Hematopoietic multipotent progenitor cell treated with erythropoietin and hydrocortisone succinate and interleukin-3 and kit ligand, for 8 days (in vitro differentiated cells): ENCODE data around the gene PNPLA6.

ENCODE experiments used
- DNase-seq: peaks from one replicate; pipeline ENCODE4 v3.0.0-alpha.2; 2015

Gene PNPLA6

DNA sequence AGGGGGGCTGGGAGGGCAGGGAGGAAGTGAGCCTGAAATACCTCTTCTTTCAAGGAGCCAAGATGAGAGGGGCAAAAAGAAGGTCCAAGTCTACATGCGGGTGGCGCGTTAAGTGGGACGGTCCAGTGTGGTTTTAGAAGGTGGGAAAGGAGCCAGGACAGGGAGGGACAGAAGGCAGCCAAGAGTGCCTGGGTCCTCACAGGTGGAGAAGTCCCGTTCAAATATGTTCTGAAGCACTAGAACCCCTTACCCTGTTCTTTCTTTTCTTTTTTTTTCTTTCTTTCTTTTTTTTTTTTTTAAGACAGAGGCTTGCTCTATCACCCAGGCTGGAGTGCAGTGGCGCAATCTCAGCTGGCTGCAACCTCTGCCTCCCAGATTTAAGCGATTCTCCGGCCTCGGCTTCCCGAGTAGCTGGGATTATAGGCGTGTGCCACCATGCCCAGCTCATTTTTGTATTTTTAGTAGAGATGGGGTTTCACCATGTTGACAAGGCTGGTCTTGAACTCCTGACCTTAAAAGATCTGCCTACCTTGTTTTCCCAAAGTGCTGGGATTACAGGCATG is 67.5 kb downstream of the PNPLA6 start:
- no peak for DNase-seq

DNA sequence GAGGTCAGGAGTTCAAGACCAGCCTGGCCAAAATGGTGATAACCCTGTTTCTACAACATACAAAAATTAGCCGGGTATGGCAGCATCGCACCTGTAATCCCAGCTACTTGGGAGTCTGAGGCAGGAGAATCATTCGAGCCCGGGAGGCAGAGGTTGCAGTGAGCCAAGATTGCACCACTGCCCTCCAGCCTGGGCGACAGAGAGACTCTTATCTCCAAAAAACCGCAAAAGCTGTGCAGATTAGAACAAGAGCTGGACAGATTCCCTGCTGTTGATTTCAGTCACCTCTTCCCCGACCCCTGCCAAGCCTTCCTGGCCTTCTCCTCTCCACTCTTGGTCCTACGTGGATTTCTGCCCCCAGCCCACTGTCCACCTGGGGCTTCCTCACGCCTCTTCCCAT is 68.4 kb downstream of the PNPLA6 start:
- DNase-seq: peak; percentile 6

DNA sequence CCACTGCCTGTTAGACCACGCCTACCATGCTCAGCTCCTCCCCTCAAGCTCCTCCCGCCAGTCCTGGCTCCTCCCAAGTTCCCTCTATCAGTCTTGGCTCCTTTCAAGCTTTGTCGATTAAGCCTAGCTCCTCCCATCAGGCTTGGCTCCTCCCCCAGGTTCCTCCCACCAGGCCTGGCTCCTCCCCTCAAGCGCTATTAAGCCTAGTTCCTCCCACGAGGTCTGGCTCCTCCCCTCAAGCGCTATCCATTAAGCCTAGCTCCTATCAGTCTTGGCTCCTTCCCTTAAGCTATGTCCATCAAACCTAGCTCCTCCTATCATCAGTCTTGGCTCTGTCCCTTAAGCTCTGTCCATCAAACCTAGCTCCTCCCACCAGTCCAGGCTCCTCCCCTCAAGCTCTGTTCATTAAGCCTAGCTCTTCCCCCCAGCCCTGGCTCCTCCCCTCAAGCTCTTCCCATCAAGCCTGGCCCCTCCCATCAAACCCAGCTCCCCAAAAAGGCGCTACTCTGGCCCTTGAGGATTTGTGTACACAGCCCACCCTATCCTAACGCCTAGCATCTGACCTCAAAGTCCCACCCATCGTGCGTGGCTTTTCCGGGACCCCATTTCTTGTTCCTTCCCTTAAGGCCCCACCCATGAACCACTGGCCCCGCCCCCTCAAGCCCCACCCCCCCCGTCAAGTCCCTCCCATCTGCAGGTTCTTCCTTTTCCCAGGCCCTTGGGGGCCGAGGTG is 70.1 kb downstream of the PNPLA6 start:
- DNase-seq: peak; percentile 79

DNA sequence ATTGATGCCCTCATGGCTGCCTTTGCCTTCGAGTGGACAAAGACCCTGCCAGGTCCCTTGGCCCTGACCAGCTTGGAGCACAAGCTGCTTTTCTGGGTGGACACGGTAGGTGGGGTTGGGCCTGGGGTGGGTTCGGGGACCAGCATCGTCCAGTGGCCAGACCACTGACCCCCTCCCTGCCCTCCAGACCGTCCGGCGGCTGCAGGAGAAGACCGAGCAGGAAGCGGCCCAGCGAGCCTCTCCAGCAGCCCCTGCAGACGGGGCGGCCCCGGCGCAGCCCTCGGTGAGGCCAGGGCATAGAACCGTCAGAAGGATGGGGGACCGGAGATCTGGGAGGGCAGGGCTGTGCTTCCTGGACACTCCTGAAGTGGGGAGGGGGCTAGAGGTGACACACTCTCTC is 70.8 kb downstream of the PNPLA6 start:
- DNase-seq: no peak

DNA sequence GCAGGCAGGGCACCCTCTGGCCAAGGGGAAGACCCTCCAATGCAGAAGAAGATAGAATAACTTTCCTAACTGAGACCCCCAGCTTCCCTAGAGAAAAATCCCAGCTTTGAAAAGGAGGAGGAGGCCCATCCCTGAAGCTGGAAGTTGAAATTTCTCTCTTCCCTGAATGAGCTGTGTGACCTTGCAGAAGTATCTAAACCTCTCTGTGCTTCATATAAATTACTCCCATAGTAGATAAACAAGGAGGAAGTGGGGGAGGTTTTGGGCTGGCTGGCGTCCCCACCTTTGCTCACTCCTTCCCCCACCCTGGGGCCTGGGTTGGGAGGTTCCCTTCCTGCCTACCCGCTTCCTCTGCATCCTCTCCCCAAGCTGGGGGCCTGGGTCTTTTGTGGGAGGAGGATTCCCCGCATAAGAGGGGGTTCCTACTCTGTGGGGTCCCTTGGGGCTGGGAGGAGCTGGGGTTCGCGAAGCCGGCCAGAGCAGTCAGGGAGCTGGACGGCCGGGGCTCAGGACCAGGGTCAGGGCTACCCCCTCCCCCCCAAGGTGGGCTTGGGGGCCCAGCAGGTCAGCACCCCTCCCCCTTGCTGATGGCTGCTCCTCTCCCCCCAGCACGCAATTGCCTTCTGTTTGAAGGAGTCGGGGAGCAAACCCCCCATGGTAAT is 71.8 kb downstream of the PNPLA6 start:
- DNase-seq: no peak

DNA sequence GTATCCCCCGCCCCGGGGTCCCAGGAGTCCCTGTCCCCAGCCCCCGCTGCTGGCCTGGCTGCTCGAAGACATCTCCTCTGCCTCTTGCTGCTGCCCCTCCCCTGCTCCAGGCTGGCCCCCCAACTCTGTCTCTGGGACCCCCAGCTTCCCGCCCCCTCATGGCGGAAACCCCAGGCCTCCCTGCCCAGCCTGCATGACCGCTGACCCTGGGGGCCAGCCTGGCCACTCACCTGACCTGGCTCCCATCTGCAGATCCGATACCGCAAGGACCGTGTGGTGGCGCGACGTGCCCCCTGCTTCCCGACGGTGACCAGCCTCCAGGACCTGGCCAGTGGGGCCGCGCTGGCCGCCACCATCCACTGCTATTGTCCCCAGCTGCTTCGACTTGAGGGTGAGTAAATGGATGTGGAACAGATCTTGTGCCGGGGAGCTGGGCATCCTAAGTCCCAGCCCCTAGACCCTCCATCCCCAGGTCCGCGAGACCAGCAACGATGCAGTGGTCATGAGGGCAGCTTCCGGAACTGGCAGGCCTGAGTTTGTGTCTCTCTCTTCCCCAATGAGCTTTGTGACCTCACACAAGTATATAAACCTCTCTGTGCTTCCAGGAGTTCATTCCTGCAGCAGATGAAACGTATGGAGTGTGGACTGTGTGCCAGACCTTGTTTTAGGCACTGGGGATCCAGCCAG is 72.5 kb downstream of the PNPLA6 start:
- DNase-seq: no peak

DNA sequence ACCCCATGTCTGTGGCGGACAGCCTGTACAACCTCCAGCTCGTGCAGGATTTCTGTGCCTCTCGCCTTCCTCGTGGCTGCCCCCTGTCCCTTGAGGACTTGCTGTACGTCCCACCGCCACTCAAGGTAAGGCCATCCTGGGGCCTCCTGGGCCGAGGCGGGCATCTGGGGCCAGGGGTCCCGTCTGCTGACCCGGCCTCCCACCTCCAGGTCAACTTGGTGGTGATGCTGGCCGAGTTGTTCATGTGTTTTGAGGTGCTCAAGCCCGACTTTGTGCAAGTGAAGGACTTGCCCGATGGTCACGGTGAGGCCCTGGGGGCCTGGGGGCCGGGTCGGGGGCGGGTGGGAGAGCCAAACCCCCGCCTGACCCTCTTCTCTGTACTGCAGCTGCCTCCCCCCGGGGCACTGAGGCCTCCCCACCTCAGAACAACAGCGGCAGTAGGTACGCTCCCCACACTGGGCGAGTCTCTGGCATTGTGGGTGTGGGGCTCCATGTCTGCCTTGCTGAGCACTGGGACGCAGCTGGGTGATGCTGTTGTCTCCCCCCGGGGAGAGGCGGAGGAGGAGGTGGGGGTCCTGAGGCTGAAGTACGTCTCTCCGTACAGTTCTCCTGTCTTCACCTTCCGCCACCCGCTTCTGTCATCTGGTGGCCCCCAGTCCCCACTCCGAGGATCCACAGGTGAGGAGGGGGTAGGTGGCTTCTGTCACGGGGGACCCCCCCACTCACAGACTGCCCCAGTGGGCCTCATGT is 75.1 kb downstream of the PNPLA6 start:
- DNase-seq: no peak
